GM12873 (cell line): ENCODE data around the gene COL11A1.

Experiments used
- CTCF ChIP-seq: IDR thresholded peaks from 2 replicates; pipeline ENCODE4 v1.5.1; 2012; ENCODE audit warnings: low read depth, mild to moderate bottlenecking, moderate library complexity, low read length, control low read depth; ENCODE audit not compliant: insufficient read depth; ENCODE audit errors: missing control alignments

COL11A1 gene

GRCh38 chr1:103002005-103002404, 106.3 kb downstream of the COL11A1 start:
- TF ChIP-seq CTCF: no peak

- no peak for TF ChIP-seq CTCF
Measured at GRCh38 chr1:102978874-102979273, 129.4 kb downstream of the COL11A1 start.

GRCh38 chr1:102977292-102977691, 131.0 kb downstream of the COL11A1 start:
- TF ChIP-seq CTCF: no peak

- peak; percentile 64 for TF ChIP-seq CTCF
Measured at GRCh38 chr1:102970496-102971078, 137.7 kb downstream of the COL11A1 start.

- TF ChIP-seq CTCF: no peak
Measured at GRCh38 chr1:102967786-102968185, 140.5 kb downstream of the COL11A1 start.

GRCh38 chr1:102961549-102961948, 146.8 kb downstream of the COL11A1 start:
- no peak for TF ChIP-seq CTCF

GRCh38 chr1:102954576-102954975, 153.7 kb downstream of the COL11A1 start:
- no peak for TF ChIP-seq CTCF
